ENCODE results near the gene SLC43A2.

Gene SLC43A2

DNA sequence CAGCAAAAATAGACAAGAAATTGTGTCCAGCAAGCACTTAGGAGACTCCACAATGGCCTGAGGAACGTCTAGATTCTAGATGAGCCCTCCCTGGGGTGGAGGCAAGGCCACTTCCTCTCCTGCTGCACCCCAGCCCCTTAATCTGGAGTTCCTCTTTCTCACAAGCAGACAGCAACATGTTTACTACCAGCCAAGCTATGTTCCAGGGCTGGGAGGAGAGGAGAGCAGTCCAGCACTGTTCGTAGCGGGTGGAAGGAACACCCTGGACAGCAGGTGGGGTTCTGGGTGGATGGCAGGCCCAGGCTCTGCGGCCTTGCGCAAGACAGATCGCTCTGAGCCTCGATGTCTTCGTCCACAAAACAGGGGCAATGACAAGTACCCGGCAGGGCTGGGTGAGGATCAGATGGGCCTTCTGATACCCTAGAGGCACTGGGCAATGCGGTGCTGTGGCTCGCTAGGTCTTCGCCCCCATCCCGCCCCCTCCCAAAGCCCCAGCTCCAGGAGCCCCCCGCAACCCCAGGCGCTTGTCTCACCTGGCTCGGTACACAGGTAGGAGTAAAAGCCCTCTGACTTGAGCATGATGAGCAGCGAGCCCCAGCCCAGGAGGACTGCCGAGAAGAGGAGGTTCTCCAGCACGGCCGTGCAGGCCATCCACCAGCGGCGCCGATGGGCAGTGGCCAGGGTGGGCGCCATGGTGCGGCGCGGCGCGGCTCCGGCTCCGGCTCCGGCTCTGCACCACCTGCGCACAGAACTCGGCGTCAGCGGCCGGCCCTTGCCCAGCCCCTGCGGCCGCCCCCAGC lies 1.3 kb downstream of the SLC43A2 start:
- no peaks in the 10 kb centered on the region for H3K36me3 ChIP-seq (ENCODE audit: control insufficient read depth, insufficient read depth, low read length)
- peak overlapping the region; percentile 30 for H3K27ac ChIP-seq
- H3K4me3 ChIP-seq (ENCODE audit: low read depth, low read length), result peak overlapping the region; percentile 96
- no peaks in the 10 kb centered on the region for H3K27me3 ChIP-seq (ENCODE audit: control insufficient read depth, insufficient read depth, low read length)
- no peaks in the 10 kb centered on the region for H3K9me3 ChIP-seq (ENCODE audit: control insufficient read depth, low read length)
- peak overlapping the region; percentile 100 for H3K4me2 ChIP-seq (ENCODE audit: low read length)
- TF ChIP-seq, protein P1, sequence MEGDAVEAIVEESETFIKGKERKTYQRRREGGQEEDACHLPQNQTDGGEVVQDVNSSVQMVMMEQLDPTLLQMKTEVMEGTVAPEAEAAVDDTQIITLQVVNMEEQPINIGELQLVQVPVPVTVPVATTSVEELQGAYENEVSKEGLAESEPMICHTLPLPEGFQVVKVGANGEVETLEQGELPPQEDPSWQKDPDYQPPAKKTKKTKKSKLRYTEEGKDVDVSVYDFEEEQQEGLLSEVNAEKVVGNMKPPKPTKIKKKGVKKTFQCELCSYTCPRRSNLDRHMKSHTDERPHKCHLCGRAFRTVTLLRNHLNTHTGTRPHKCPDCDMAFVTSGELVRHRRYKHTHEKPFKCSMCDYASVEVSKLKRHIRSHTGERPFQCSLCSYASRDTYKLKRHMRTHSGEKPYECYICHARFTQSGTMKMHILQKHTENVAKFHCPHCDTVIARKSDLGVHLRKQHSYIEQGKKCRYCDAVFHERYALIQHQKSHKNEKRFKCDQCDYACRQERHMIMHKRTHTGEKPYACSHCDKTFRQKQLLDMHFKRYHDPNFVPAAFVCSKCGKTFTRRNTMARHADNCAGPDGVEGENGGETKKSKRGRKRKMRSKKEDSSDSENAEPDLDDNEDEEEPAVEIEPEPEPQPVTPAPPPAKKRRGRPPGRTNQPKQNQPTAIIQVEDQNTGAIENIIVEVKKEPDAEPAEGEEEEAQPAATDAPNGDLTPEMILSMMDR (IDR thresholded peaks at IDR 0.05), result no peak
- peaks cover 7% of the 10 kb centered on the region for H3K79me2 ChIP-seq
- H3K9ac ChIP-seq, result no peak overlapping the region
- H2AFZ ChIP-seq, result peak overlapping the region; percentile 96
- H3K4me1 ChIP-seq, result peaks cover 3% of the 10 kb centered on the region

DNA sequence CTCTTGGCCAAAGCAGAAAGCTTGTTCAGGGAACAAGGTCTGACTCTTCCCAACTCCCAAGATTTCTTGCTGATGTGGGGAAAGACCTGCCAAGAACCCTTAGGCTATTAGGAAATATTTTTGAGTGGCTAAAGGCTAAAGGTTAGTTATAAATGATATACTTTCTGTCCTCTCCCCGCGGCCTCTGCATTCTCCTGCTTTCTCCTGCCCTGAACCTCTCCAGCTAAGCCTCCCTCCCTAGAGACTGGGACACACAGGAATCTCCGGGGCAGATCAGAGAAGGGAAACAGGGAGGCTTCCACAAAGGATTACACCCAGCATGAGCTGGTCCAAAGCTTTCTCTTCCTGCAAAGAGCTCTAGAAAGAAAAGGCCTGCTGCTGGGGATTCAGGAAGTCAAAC lies 2.3 kb downstream of the SLC43A2 start:
- Histone ChIP-seq H3K36me3 (ENCODE audit: control insufficient read depth, insufficient read depth, low read length) (no peaks in the 10 kb centered on the region), H3K79me2 (peaks cover 8% of the 10 kb centered on the region), H3K4me3 (ENCODE audit: low read depth, low read length) (no peak overlapping the region), H3K27ac (peak overlapping the region; percentile 30), H2AFZ (no peak overlapping the region), H3K4me1 (peaks cover 5% of the 10 kb centered on the region), H3K27me3 (ENCODE audit: control insufficient read depth, insufficient read depth, low read length) (no peaks in the 10 kb centered on the region), H3K9ac (no peak overlapping the region), H3K4me2 (ENCODE audit: low read length) (no peak overlapping the region), H3K9me3 (ENCODE audit: control insufficient read depth, low read length) (no peaks in the 10 kb centered on the region)
- TF ChIP-seq, protein P1 (IDR thresholded peaks at IDR 0.05), result no peak

DNA sequence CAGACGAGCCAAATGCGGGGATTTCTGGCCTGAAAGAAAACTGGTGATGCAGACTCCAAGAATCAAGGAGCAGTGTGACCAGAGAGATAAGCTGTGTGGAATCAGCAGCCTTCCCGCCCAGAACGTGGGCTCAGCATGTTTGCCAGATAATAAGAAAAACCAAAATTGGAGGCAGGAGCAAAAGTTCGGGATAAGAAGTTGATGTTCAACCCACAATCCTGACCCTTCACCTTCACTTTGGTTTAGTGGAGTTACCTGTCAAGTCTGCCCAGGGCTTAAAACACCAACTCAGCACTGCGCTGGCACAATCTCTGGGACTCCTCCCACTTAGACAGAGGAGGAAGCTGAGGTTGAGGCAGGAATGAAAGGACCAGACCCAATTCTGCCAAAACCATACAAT lies 3.1 kb downstream of the SLC43A2 start:
- Histone ChIP-seq H3K4me1 (peaks cover 12% of the 10 kb centered on the region), H3K27ac (no peak overlapping the region), H3K4me3 (ENCODE audit: low read depth, low read length) (no peak overlapping the region)

DNA sequence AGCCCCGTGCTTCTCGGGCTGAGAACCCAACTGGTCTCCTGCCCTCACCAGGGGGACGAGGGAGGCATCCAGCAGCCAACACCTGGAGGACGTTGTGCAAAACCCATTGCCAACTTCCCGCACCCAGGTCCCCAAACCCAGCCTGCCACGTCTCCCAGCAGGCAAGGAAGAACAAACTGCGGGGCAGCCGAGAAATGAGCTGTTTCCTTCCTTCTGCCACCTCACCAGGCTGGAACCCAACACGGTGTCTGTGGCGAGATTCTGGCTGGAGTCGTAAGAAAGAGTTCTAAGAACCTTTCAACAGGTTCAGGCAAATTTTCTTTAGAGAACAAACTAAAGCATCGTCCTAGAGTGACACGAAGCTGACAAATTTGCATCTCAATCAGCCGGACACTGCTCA lies 3.6 kb downstream of the SLC43A2 start:
- H3K4me1 ChIP-seq, result peaks cover 18% of the 10 kb centered on the region
- TF ChIP-seq, protein P1 (IDR thresholded peaks at IDR 0.05), result no peak

More for the DNA sequence above, 3.1 kb downstream of the SLC43A2 start:
- no peak overlapping the region for H3K9ac ChIP-seq
- no peaks in the 10 kb centered on the region for H3K27me3 ChIP-seq (ENCODE audit: control insufficient read depth, insufficient read depth, low read length)
- no peaks in the 10 kb centered on the region for H3K9me3 ChIP-seq (ENCODE audit: control insufficient read depth, low read length)
- H2AFZ ChIP-seq, result no peak overlapping the region
- H3K36me3 ChIP-seq (ENCODE audit: control insufficient read depth, insufficient read depth, low read length), result no peaks in the 10 kb centered on the region
- no peak overlapping the region for H3K4me2 ChIP-seq (ENCODE audit: low read length)
- H3K79me2 ChIP-seq, result peaks cover 10% of the 10 kb centered on the region
- TF ChIP-seq, protein P1 (IDR thresholded peaks at IDR 0.05), result no peak

DNA sequence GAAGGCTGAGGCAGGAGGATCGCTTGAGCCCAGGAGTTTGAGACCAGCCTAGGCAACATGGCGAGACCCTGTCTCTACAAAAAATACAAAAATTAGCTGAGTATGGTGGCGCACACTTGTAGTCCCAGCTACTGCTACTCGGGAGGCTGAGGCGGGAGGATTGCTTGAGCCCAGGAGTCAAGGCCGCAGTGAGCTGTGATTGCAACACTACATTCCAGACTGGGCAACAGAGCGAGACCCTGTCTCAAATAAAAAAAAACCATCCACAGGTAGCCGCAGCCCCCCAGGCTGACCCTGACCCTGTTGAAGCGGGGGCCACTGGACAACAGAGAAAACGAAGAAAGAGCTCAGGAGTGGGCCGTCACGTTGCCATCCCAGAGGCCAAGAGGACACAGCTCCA lies 4.0 kb downstream of the SLC43A2 start:
- no peak overlapping the region for H3K9ac ChIP-seq
- H3K27me3 ChIP-seq (ENCODE audit: control insufficient read depth, insufficient read depth, low read length), result no peaks in the 10 kb centered on the region
- no peak overlapping the region for H3K4me2 ChIP-seq (ENCODE audit: low read length)
- H3K9me3 ChIP-seq (ENCODE audit: control insufficient read depth, low read length), result no peaks in the 10 kb centered on the region
- peaks cover 20% of the 10 kb centered on the region for H3K4me1 ChIP-seq
- no peak overlapping the region for H3K27ac ChIP-seq
- TF ChIP-seq, protein P1 (IDR thresholded peaks at IDR 0.05), result no peak
- peaks cover 11% of the 10 kb centered on the region for H3K79me2 ChIP-seq
- H2AFZ ChIP-seq, result no peak overlapping the region
- no peak overlapping the region for H3K4me3 ChIP-seq (ENCODE audit: low read depth, low read length)
- H3K36me3 ChIP-seq (ENCODE audit: control insufficient read depth, insufficient read depth, low read length), result no peaks in the 10 kb centered on the region

More for the DNA sequence above, 3.6 kb downstream of the SLC43A2 start:
- no peaks in the 10 kb centered on the region for H3K9me3 ChIP-seq (ENCODE audit: control insufficient read depth, low read length)
- H3K4me2 ChIP-seq (ENCODE audit: low read length), result no peak overlapping the region
- no peak overlapping the region for H3K9ac ChIP-seq
- no peak overlapping the region for H3K4me3 ChIP-seq (ENCODE audit: low read depth, low read length)
- no peak overlapping the region for H3K27ac ChIP-seq
- no peak overlapping the region for H2AFZ ChIP-seq
- peaks cover 10% of the 10 kb centered on the region for H3K79me2 ChIP-seq
- H3K27me3 ChIP-seq (ENCODE audit: control insufficient read depth, insufficient read depth, low read length), result no peaks in the 10 kb centered on the region
- no peaks in the 10 kb centered on the region for H3K36me3 ChIP-seq (ENCODE audit: control insufficient read depth, insufficient read depth, low read length)

Data from parathyroid adenoma (tissue), 2 donors.